HepG2 (cell line): ENCODE results near the gene KITLG. TPM values are rescaled to one million over a fixed set of nuclear protein-coding genes. Genes with fewer than 3 reads are reported as not detected.

Source experiments
- ATAC-seq: fragments of 200-7000 bp; cut with Tn5 transposase; 3 replicates; pipeline ENCODE4 v1.9.1; 2020; ENCODE audit warnings: mild to moderate bottlenecking, moderate library complexity
- BruUV-seq: library from RNA; stranded (reverse); fragments of 400-500 nt; replicated peaks from 2 replicates; lab custom pipeline; 2021; lab: Mats Ljungman, UMichigan
- CTCF ChIA-PET: fragments of 300-600 bp; formaldehyde crosslinking; extraction: SDS; loops from one replicate; lab custom pipeline; 2021; ENCODE audit warnings: low total read pairs, inconsistent platforms, low intra/inter-chr PET ratio; lab: Yijun Ruan, JAX
- POLR2A ChIA-PET: fragments of 350-600 bp; sonication (Branson Sonifier 250); formaldehyde crosslinking; loops from one replicate; lab custom pipeline; 2020; ENCODE audit warnings: antibody characterized with exemption, inconsistent platforms; lab: Yijun Ruan, JAX
- DNase-seq: peaks from one replicate; pipeline ENCODE4 v3.0.0-alpha.2; 2015; ENCODE audit warnings: low spot score
- FAIRE-seq: peaks from 3 replicates; lab custom pipeline; 2011; peaks lifted over from hg19 to GRCh38; lab: Jason Lieb, UNC
- H2AFZ ChIP-seq: one replicate; pipeline ENCODE4 v1.6.1; 2011; ENCODE audit warnings: low read length, inconsistent platforms
- H3K27ac ChIP-seq: fragments of 300-600 bp; 3 replicates; pipeline ENCODE4 v1.8.0; 2011; ENCODE audit warnings: mixed run types, mild to moderate bottlenecking, mixed read lengths, low read length, inconsistent platforms; ENCODE audit not compliant: insufficient read depth; ENCODE audit errors: extremely low read length
- H3K27me3 ChIP-seq, 2 experiments: fragments of 200-600 bp in 1 of 2; 2 replicates in 1 of 2; 3 replicates in 1 of 2; pipeline versions ENCODE4 v1.6.0 to v1.8.0; 2011; ENCODE audit warnings: low read length in 2 of 2, mild to moderate bottlenecking in 2 of 2, moderate library complexity in 2 of 2, inconsistent platforms in 1 of 2; ENCODE audit not compliant: insufficient read depth in 2 of 2, control insufficient read depth in 1 of 2
- H3K36me3 ChIP-seq, 2 experiments: fragments of 200-600 bp in 1 of 2; replicated peaks in 1 of 2; 2 replicates in 1 of 2; 3 replicates in 1 of 2; pipeline versions ENCODE4 v1.5.1 to v1.8.0; 2011; ENCODE audit warnings: low read length in 2 of 2, inconsistent platforms in 1 of 2; ENCODE audit not compliant: insufficient read depth in 2 of 2, control insufficient read depth in 1 of 2
- H3K4me1 ChIP-seq: 2 replicates; pipeline ENCODE4 v1.5.1; 2012; ENCODE audit warnings: low read length, inconsistent platforms; ENCODE audit not compliant: insufficient read depth
- H3K4me2 ChIP-seq: 2 replicates; pipeline ENCODE4 v1.6.0; 2011; ENCODE audit warnings: low read depth, low read length, inconsistent platforms
- H3K4me3 ChIP-seq, 3 experiments: fragments of 200-600 bp in 1 of 3; sonication (generic), shearing (Covaris generic) in 1 of 3; replicated peaks in 1 of 3; 2 replicates each; pipeline ENCODE4 v1.5.1; 2011 to 2016; ENCODE audit warnings: low read length in 3 of 3, inconsistent platforms in 2 of 3, low read depth in 2 of 3, mild to moderate bottlenecking in 2 of 3, control low read depth in 1 of 3, mixed read lengths in 1 of 3; ENCODE audit not compliant: insufficient read depth in 1 of 3
- H3K79me2 ChIP-seq: one replicate; pipeline ENCODE4 v1.6.1; 2011; ENCODE audit warnings: low read length, inconsistent platforms; ENCODE audit not compliant: insufficient read depth
- H3K9ac ChIP-seq: 2 replicates; pipeline ENCODE4 v1.6.0; 2011; ENCODE audit warnings: mild to moderate bottlenecking, low read depth, low read length, inconsistent platforms; ENCODE audit not compliant: insufficient read depth
- H3K9me3 ChIP-seq: 2 replicates; pipeline ENCODE4 v1.5.1; 2012; ENCODE audit warnings: mild to moderate bottlenecking, low read length
- H4K20me1 ChIP-seq: 2 replicates; pipeline ENCODE4 v1.6.0; 2011; ENCODE audit warnings: inconsistent platforms, mild to moderate bottlenecking, low read length, moderate library complexity; ENCODE audit not compliant: insufficient read depth
- ATF5 ChIP-seq: sonication (generic); formaldehyde crosslinking; IDR thresholded peaks from 2 replicates; pipeline ENCODE4 v1.4.0; 2020; ENCODE audit warnings: mild to moderate bottlenecking, low read depth, missing genetic modification reagents
- GATAD1 ChIP-seq: IDR thresholded peaks from 2 replicates; pipeline ENCODE4 v1.6.1; 2016; ENCODE audit warnings: missing genetic modification reagents, missing compliant biosample characterization
- NFIB ChIP-seq: sonication (generic); formaldehyde crosslinking; IDR thresholded peaks from 2 replicates; pipeline ENCODE4 v1.9.0; 2021; ENCODE audit warnings: missing genetic modification reagents, mild to moderate bottlenecking, borderline replicate concordance
- PHF5A ChIP-seq: IDR thresholded peaks from one replicate; pipeline ENCODE4 v1.6.1; 2018; ENCODE audit warnings: low read depth, missing genetic modification reagents; ENCODE audit not compliant: unreplicated experiment
- SNAPC2 ChIP-seq: sonication (generic); formaldehyde crosslinking; IDR thresholded peaks from 2 replicates; pipeline ENCODE4 v1.8.1; 2022; ENCODE audit warnings: mild to moderate bottlenecking, missing genetic modification reagents
- TFE3 ChIP-seq: IDR thresholded peaks from 2 replicates; pipeline ENCODE4 v1.6.1; 2016
- ZNF740 ChIP-seq: sonication (generic); formaldehyde crosslinking; IDR thresholded peaks from 2 replicates; pipeline ENCODE4 v1.4.0; 2020; ENCODE audit warnings: missing genetic modification reagents
- WGBS: methylation state at CpG from one replicate; pipeline ENCODE4 v1.1.6; 2017; ENCODE audit warnings: low lambda C conversion rate; 5-methylcytosine and 5-hydroxymethylcytosine counted together
- in situ Hi-C: cut with HindIII; loops from 2 replicates; pipeline ENCODE4 v1.10.0; 2017; ENCODE audit warnings: low pct_unique_long_range_greater_than_20kb; ENCODE audit not compliant: extremely low pct_ligation_motif_present
- intact Hi-C: fragments of 100-400 bp; cut with micrococcal nuclease; formaldehyde crosslinking; loops from one replicate; pipeline ENCODE4 v1.10.0; 2022; ENCODE audit not compliant: unreplicated experiment
- polyA plus RNA-seq, 8 experiments: library from polyadenylated mRNA; depleted of rRNA in 3 of 8; stranded (reverse) in 7 of 8; unstranded in 1 of 8; fragments of >200 nt; fragmentation: Illumina TruSeq in 4 of 8; extraction: Trizol in 4 of 8; gene quantifications; 2 replicates each; pipeline versions ENCODE4 v1.2.1 to v1.2.3, GENCODE V29; 2011 to 2016; ENCODE audit warnings: low read depth in 4 of 8, missing spikeins in 1 of 8, mixed read lengths in 1 of 8; ENCODE audit not compliant: insufficient read depth in 1 of 8
- total RNA-seq, 5 experiments: library from RNA; depleted of rRNA; stranded (reverse); fragments of >200 nt; fragmentation: Illumina TruSeq; extraction: Trizol; gene quantifications; 2 replicates each; pipeline ENCODE4 v1.2.3, GENCODE V29; 2016; ENCODE audit warnings: low read depth in 1 of 5
- TF ChIP-seq, protein P1 (sequence below), 2 experiments: sonication (generic) in 1 of 2; formaldehyde crosslinking in 1 of 2; IDR thresholded peaks; 2 replicates each; pipeline versions ENCODE4 v1.6.1 to v1.9.0; 2014 to 2022; ENCODE audit warnings: antibody characterized with exemption in 1 of 2, borderline replicate concordance in 1 of 2, inconsistent platforms in 1 of 2, low read depth in 1 of 2, missing genetic modification reagents in 1 of 2

The KITLG gene
- total and polyA plus RNA-seq, 2 of the 13 experiments (the other 11 are each of a cell fraction or from before 2014, with no cell fraction given) = 0.66 to 4.3 TPM

DNA sequence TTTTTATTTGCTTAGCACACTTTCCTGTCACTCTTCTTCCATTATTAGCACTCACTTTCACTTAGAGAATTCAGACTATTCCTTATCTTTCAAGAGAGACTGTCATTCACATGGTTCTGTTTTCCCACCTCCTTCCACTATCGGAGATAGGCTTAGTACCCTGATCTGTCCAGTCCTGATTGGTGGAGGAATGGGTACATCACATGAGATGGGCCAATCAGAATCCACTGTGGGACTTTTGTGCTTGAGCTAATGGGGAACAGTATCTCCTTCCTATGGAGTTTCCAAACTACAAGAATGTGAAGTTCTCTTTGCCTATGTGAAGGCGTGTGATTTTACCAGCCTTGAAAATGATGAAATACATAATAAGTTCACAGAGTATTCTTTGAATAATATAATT, 4.8 kb upstream of the KITLG start:
- no peaks in the 10 kb centered on the region for H3K36me3 ChIP-seq
- no TSS peak for BruUV-seq
- H3K4me1 ChIP-seq = no peaks in the 10 kb centered on the region
- 73% methylated on average over 2 of the region's 2 CpGs for WGBS
- no peaks in the 10 kb centered on the region for H4K20me1 ChIP-seq
- H3K9ac ChIP-seq = no peak overlapping the region
- H3K27ac ChIP-seq = no peak overlapping the region
- FAIRE-seq (no peak), ATAC-seq (no peak), DNase-seq (no peak)
- H3K4me3 ChIP-seq = no peak overlapping the region
- intact Hi-C loops = no loop called here
- in situ Hi-C loops = no loop called here
- H3K4me2 ChIP-seq = no peak overlapping the region
- ChIA-PET CTCF (no interaction called here), POLR2A (no interaction called here)
- peaks cover 25% of the 10 kb centered on the region; the same call in 1 of the 2 replicates for H3K9me3 ChIP-seq
- no peaks in the 10 kb centered on the region for H3K27me3 ChIP-seq
- H2AFZ ChIP-seq = no peak overlapping the region
- no peaks in the 10 kb centered on the region for H3K79me2 ChIP-seq
- TF ChIP-seq, protein P1, sequence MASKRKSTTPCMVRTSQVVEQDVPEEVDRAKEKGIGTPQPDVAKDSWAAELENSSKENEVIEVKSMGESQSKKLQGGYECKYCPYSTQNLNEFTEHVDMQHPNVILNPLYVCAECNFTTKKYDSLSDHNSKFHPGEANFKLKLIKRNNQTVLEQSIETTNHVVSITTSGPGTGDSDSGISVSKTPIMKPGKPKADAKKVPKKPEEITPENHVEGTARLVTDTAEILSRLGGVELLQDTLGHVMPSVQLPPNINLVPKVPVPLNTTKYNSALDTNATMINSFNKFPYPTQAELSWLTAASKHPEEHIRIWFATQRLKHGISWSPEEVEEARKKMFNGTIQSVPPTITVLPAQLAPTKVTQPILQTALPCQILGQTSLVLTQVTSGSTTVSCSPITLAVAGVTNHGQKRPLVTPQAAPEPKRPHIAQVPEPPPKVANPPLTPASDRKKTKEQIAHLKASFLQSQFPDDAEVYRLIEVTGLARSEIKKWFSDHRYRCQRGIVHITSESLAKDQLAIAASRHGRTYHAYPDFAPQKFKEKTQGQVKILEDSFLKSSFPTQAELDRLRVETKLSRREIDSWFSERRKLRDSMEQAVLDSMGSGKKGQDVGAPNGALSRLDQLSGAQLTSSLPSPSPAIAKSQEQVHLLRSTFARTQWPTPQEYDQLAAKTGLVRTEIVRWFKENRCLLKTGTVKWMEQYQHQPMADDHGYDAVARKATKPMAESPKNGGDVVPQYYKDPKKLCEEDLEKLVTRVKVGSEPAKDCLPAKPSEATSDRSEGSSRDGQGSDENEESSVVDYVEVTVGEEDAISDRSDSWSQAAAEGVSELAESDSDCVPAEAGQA (IDR thresholded peaks at IDR 0.05; ENCODE audit: low read depth) = no peak
- TF ChIP-seq, protein P1 (CRISPR knock-in tag; IDR thresholded peaks at IDR 0.05; ENCODE audit: borderline replicate concordance) = no peak
- no peak for TF ChIP-seq ATF5 (CRISPR knock-in tag)
- no peak for TF ChIP-seq PHF5A
- TF ChIP-seq TFE3 (CRISPR knock-in tag) = no peak
- no peak for TF ChIP-seq GATAD1 (CRISPR knock-in tag)
- TF ChIP-seq NFIB = no peak
- no peak for TF ChIP-seq ZNF740 (CRISPR knock-in tag)
- no peak for TF ChIP-seq SNAPC2
